HL-60 (cell line): Measurements from ENCODE around the gene RAET1E.

Source experiments
- TF ChIP-seq, protein P1 (sequence below): IDR thresholded peaks from one replicate; pipeline ENCODE4 v1.5.1; 2011; ENCODE audit warnings: low read length, control low read depth, inconsistent platforms; ENCODE audit not compliant: insufficient read depth
- TF ChIP-seq, protein P2 (sequence below): IDR thresholded peaks from 2 replicates; pipeline ENCODE4 v1.6.1; 2012; ENCODE audit warnings: low read depth; ENCODE audit not compliant: insufficient replicate concordance

DNA sequence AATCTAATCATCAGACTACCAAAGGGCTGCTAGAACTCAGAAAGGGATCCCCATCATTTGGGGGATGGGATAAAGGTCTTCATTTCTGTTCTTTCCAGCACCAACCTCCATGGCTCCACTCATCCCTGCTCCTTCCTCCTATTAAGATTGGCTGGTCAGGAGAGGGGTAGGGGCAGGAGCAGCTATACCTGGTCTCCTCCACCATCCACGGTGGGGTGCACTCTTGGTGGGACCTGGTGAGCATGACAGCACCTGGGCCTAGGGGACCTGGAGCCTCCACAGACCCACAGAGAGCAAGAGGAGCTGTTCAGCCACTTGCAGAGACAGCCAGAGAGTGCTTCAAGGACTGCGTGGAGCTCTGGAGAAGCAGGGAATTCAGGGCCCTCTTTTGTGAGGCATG, 37.8 kb upstream of the RAET1E start:
- TF ChIP-seq, protein P1, sequence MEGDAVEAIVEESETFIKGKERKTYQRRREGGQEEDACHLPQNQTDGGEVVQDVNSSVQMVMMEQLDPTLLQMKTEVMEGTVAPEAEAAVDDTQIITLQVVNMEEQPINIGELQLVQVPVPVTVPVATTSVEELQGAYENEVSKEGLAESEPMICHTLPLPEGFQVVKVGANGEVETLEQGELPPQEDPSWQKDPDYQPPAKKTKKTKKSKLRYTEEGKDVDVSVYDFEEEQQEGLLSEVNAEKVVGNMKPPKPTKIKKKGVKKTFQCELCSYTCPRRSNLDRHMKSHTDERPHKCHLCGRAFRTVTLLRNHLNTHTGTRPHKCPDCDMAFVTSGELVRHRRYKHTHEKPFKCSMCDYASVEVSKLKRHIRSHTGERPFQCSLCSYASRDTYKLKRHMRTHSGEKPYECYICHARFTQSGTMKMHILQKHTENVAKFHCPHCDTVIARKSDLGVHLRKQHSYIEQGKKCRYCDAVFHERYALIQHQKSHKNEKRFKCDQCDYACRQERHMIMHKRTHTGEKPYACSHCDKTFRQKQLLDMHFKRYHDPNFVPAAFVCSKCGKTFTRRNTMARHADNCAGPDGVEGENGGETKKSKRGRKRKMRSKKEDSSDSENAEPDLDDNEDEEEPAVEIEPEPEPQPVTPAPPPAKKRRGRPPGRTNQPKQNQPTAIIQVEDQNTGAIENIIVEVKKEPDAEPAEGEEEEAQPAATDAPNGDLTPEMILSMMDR: no peak
- TF ChIP-seq, protein P2, sequence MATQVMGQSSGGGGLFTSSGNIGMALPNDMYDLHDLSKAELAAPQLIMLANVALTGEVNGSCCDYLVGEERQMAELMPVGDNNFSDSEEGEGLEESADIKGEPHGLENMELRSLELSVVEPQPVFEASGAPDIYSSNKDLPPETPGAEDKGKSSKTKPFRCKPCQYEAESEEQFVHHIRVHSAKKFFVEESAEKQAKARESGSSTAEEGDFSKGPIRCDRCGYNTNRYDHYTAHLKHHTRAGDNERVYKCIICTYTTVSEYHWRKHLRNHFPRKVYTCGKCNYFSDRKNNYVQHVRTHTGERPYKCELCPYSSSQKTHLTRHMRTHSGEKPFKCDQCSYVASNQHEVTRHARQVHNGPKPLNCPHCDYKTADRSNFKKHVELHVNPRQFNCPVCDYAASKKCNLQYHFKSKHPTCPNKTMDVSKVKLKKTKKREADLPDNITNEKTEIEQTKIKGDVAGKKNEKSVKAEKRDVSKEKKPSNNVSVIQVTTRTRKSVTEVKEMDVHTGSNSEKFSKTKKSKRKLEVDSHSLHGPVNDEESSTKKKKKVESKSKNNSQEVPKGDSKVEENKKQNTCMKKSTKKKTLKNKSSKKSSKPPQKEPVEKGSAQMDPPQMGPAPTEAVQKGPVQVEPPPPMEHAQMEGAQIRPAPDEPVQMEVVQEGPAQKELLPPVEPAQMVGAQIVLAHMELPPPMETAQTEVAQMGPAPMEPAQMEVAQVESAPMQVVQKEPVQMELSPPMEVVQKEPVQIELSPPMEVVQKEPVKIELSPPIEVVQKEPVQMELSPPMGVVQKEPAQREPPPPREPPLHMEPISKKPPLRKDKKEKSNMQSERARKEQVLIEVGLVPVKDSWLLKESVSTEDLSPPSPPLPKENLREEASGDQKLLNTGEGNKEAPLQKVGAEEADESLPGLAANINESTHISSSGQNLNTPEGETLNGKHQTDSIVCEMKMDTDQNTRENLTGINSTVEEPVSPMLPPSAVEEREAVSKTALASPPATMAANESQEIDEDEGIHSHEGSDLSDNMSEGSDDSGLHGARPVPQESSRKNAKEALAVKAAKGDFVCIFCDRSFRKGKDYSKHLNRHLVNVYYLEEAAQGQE: no peak
